NAMALWA (cell line): Measurements from ENCODE around the gene NCBP3.
"Not testable (repeated sequence)": the region's sequence is repeated elsewhere in the genome, so short reads cannot be mapped to it uniquely, and the experiment has no call there.

Experiments
- DNase-seq: peaks from one replicate; pipeline ENCODE4 v3.0.0-alpha.2; 2015; ENCODE audit warnings: low spot score

NCBP3 gene

GRCh38 chr17:3846437-3847164 is 555 bp upstream of the NCBP3 start:
- DNase-seq, result no peak

DNA sequence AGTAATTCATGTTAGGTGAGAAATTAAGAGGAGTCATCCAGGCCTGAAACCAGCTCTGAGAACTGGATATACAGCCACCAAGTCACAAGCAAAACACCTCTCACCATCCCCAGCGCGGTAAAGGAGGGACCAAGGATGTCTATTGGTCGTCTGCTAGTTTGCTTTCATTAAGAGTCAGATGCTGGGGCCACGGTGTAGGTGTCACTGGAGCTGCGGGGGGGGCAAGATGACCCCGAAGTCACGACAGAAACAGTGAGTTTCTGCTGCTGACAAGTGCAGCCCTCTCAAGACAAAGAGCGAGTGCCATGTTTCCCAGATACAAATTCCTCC is 790 bp downstream of the NCBP3 start:
- peak; percentile 45 for DNase-seq

- DNase-seq, result not testable (repeated sequence)
These were observed 1.5 kb downstream of the NCBP3 start for GRCh38 chr17:3844556-3844955.

DNA sequence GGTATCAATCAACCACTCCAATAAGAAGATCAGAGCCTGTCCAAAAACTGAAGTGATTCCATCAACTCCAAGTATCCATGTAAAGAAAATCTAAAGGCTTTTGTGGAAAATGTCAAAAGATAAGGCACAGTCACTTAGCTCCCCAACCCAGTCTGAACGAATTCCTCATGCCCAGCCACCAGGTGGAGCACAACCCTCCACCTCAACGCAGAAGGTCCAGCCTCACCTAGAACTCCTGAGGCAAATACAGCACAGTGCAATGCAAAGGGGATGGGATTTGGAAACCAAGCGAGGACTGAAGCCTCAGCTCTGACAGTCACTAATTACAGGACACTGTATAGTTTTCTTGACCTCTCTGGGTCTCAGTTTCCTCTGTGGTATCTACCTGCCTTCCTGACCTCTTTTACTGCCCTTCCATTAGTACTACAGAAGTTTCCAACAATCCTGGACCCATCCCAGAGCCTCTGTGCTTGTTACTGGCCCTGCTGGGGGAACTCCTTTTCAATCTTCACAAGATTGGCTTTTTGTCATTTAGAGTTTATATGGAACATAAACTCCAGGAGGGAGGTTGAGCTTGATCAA is 2.0 kb downstream of the NCBP3 start:
- DNase-seq, result peak; percentile 58

DNA sequence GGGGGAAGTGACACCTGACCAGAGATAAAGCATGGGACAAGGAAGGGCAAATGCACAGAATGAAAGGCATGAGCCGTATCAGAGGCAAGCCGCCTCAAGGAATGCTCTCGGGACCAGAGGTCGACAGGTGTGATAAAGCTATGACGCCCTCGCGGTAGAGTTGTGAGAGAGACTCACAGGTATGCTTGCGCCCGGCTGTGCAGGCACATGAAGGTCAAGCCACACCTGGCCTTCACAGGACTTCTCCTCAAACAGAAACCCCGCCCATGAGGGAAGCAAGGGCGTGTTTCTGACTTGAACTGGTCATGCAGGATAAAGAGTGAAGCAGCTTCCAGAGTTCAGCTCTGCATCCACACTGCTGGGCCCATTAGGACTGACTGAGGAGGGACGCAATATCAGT is 7.8 kb downstream of the NCBP3 start:
- DNase-seq, result no peak

DNA sequence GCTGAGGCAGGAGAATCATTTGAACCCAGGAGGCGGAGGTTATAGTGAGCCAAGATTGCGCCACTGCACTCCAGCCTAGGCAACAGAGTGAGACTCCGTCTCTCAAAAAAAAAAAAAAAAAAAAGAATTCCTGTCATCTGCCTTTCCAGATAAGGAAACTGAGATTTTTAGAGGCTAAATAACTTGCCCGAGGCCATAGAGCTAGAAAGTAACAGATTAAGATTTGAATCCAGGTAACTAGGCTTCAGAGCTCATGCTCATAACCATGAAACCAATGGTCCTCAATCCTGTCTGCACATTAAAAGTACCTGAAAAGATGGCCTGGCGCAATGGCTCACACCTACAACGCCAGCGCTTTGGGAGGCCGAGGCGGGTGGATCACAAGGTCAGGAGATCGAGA is 9.5 kb downstream of the NCBP3 start:
- no peak for DNase-seq

- no peak for DNase-seq
These were observed 10.4 kb downstream of the NCBP3 start for GRCh38 chr17:3835410-3836229.

GRCh38 chr17:3834811-3835210 is 11.2 kb downstream of the NCBP3 start:
- DNase-seq, result no peak

GRCh38 chr17:3828852-3829232 is 17.2 kb downstream of the NCBP3 start:
- DNase-seq, result no peak

- no peak for DNase-seq
These were observed 17.7 kb downstream of the NCBP3 start for GRCh38 chr17:3828151-3828851.

- peak; percentile 51 for DNase-seq
These were observed 18.8 kb downstream of the NCBP3 start for GRCh38 chr17:3827124-3827773.

DNA sequence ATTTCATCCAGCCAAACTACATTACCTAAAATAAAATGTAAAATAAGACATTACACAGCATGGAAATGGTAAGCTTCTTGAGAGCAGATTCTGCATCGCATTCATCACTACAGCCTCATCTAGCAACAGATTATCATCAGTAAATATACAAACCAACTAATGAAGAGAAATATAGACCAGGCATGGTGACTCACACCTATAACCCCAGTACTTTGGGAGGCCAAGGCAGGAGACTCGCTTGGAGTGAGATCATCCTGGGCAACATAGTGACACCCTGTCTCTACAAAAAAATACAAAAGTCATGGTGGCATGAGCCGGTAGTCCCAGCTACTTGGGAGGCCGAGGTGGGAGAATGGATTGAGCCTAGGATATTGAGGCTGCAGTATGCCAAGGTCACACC is 19.9 kb downstream of the NCBP3 start:
- DNase-seq, result no peak

- DNase-seq, result no peak
These were observed 24.9 kb downstream of the NCBP3 start for GRCh38 chr17:3821101-3821500.

GRCh38 chr17:3818786-3819185 is 27.3 kb downstream of the NCBP3 start:
- no peak for DNase-seq

DNA sequence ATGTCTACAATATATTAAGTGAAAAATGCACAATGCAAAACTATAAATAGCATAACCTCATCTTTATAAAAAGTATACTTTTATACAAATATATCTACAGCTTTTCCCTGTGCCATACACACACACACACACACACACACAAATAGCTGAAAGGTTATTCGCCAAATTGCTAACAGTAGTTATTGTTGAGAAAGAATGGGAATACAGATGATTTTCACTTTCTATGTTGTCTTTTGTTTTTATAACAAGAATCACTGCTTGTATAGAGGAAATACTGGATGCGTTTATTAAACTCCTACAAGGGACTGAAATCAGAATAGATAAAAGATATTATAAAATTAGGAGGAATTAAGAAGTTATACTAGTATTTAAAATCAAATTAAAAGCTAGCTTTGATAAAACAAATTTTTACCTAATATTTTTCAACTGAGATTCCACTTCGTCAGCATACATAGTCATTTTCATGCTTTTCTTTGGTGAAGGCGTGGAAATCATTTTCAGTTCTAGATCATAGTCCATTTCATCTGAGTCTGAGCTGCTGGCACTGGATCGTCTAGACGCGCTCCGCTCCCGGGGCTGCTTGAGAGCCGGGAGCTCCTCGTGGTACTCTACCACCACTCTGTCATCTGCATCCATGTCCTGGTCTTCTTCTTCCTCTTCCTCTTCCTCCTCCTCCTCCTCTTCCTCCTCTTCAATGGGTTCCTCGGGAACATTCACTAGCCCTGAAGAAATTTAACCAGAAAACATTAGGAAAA is 28.0 kb downstream of the NCBP3 start:
- DNase-seq, result no peak

DNA sequence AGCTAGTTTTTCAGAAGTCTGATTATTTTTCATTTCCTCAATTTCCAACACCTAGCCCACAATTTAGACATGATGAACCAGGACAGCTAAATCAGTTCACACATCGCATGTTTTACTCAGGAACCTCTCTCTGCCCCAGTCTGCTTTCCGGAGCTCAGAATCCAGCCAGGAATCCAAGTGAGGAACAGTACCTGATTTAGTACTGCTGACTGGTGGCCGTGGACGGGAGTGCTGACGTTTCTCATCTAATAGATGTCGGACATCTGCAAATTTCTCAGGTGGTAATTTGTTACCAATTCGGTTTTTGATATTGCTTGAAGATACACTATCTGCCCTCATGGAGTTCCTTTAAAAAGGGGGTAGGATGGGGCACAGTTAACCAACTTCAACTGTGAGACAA is 30.1 kb downstream of the NCBP3 start:
- DNase-seq, result no peak

DNA sequence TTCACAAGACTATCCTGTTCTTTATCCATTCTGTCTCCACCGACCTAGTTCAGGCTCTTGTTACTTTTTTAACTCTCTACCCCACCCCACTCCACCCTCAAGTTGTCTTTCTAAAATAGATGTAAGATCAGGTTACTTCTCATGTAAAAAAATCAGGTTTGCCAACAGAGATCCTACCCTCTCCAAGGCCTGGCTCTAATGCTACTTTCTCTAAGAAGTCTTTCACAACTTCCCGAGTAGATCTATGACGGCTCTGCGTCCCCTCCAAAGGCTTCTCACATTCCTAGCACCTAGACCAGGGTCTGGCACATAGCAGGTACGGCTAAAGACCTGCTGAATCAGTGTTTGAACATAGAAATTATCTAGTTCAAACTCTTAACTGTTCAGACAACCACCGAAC is 30.9 kb downstream of the NCBP3 start:
- DNase-seq, result no peak

- no peak for DNase-seq
These were observed 31.7 kb downstream of the NCBP3 start for GRCh38 chr17:3814361-3814760.

DNA sequence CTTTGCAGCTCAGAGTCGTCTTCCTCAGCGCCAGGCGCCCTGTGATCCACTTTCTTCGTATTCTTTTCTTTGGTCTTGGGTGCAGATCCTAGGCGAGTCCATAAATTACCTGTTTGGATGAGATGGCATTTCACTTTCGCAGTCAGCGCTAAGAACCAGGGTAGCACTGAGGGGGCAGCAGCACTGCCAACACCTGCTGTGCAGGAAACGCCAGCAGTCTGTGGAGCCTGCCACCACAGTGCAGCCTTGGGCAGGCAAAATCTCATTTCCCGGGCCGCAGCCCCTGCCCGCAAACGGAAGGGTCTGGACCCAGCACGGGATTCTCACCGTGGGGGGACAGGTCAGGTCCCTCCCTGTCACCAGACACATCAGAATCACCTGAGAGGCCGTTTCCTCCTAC is 32.9 kb downstream of the NCBP3 start:
- DNase-seq, result no peak

DNA sequence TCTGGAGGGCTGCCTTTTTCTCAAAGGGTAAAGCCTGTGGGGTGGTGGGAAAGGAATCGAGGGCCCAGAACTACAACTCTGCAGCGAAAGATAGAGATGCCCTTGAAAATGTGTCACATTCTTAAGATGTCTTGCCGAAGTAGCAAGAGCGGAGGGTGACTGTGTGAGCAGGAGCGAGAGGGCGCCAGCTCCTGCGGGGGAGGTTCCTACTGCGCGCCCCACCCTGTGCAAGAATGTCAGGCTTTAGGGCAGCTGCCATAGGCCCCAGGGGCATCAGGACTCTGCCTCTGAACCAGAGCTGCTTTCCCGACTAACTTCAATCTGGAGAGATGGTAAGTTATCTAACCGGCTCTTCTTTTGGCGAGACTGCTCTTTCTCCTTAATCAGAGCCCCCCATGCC is 33.3 kb downstream of the NCBP3 start:
- no peak for DNase-seq

- no peak for DNase-seq
These were observed 33.8 kb downstream of the NCBP3 start for GRCh38 chr17:3812284-3812683.

GRCh38 chr17:3810019-3810418 is 36.0 kb downstream of the NCBP3 start:
- peak; percentile 12 for DNase-seq
